HCT116 (cell line): Measurements from ENCODE around the gene RASGEF1C. TPM values are rescaled to one million over a fixed set of nuclear protein-coding genes. Genes with fewer than 3 reads are reported as not detected.

Experiments used
- ATAC-seq: fragments of 200-7000 bp; cut with Tn5 transposase; 2 replicates; pipeline ENCODE4 v1.9.1; 2020; ENCODE audit warnings: mild to moderate bottlenecking, moderate library complexity
- BruUV-seq: library from RNA; stranded (reverse); fragments of 400-500 nt; replicated peaks from 2 replicates; lab custom pipeline; 2021; lab: Mats Ljungman, UMichigan
- CTCF ChIA-PET: fragments of 300-600 bp; sonication (Branson Sonifier 250); formaldehyde crosslinking; loops from one replicate; lab custom pipeline; 2021; ENCODE audit warnings: antibody characterized with exemption; lab: Charles Lee
- POLR2A ChIA-PET: fragments of 300-600, 350-600 bp; sonication (Branson Sonifier 250); formaldehyde crosslinking; loops from one replicate; lab custom pipeline; 2021; ENCODE audit warnings: antibody characterized with exemption; lab: Charles Lee
- RAD21 ChIA-PET, 2 experiments: fragments of 300-600 bp; sonication (Branson Sonifier 250); formaldehyde crosslinking; loops; one replicate each; lab custom pipeline; 2023; ENCODE audit warnings: low total read pairs in 2 of 2; ENCODE audit not compliant: uncharacterized antibody in 2 of 2, unreplicated experiment in 2 of 2, low non-redundant PET in 1 of 2; lab: Charles Lee
- DNase-seq: peaks from one replicate; pipeline ENCODE4 v3.0.0-alpha.2; 2010; ENCODE audit warnings: low read depth, low spot score
- H2AFZ ChIP-seq: fragments of 200-600 bp; shearing (Covaris generic), sonication (generic); 2 replicates; pipeline ENCODE4 v1.6.1; 2017; ENCODE audit warnings: low read depth, mixed run types, mixed read lengths, antibody characterized with exemption, low read length; ENCODE audit not compliant: poor library complexity, severe bottlenecking
- H3K27ac ChIP-seq: 2 replicates; pipeline ENCODE4 v1.5.1; 2012; ENCODE audit warnings: low read depth, low read length
- H3K27me3 ChIP-seq: fragments of 200-600 bp; sonication (generic); 2 replicates; pipeline ENCODE4 v1.6.1; 2016; ENCODE audit warnings: mixed run types, low read length, mixed read lengths; ENCODE audit not compliant: insufficient read depth
- H3K36me3 ChIP-seq, 2 experiments: fragments of 200-500 bp in 1 of 2; fragments of 200-600 bp in 1 of 2; sonication (Bioruptor generic) in 1 of 2; sonication (generic) in 1 of 2; 2 replicates each; pipeline versions ENCODE4 v1.5.1 to v1.6.1; 2014 to 2016; ENCODE audit warnings: low read length in 2 of 2, inconsistent platforms in 1 of 2, mixed read lengths in 1 of 2, mixed run types in 1 of 2; ENCODE audit not compliant: insufficient read depth in 2 of 2, control insufficient read depth in 1 of 2
- H3K4me1 ChIP-seq, 2 experiments: fragments of 200-600 bp in 1 of 2; sonication (generic) in 1 of 2; 2 replicates each; pipeline versions ENCODE4 v1.5.1 to v1.6.1; 2012 to 2017; ENCODE audit warnings: low read length in 2 of 2, inconsistent platforms in 1 of 2, mild to moderate bottlenecking in 1 of 2, mixed read lengths in 1 of 2, mixed run types in 1 of 2, moderate library complexity in 1 of 2; ENCODE audit not compliant: insufficient read depth in 2 of 2, control insufficient read depth in 1 of 2
- H3K4me2 ChIP-seq: fragments of 200-600 bp; sonication (generic); 2 replicates; pipeline ENCODE4 v1.6.1; 2017; ENCODE audit warnings: mixed run types, low read length, mixed read lengths
- H3K4me3 ChIP-seq, 2 experiments: fragments of 200-600 bp in 1 of 2; sonication (generic) in 1 of 2; replicated peaks in 1 of 2; 2 replicates each; pipeline ENCODE4 v1.5.1; 2011 to 2016; ENCODE audit warnings: low read length in 2 of 2, control low read depth in 1 of 2, low read depth in 1 of 2, mild to moderate bottlenecking in 1 of 2, mixed read lengths in 1 of 2, mixed run types in 1 of 2
- H3K79me2 ChIP-seq: fragments of 200-600 bp; sonication (generic); 2 replicates; pipeline ENCODE4 v1.6.1; 2017; ENCODE audit warnings: mild to moderate bottlenecking, mixed run types, low read length, moderate library complexity, mixed read lengths; ENCODE audit not compliant: insufficient read depth
- H3K9ac ChIP-seq: fragments of 200-600 bp; sonication (generic); 2 replicates; pipeline ENCODE4 v1.6.1; 2016; ENCODE audit warnings: low read length, mixed read lengths
- H3K9me2 ChIP-seq: fragments of 200-600 bp; sonication (generic), shearing (Covaris generic); 2 replicates; pipeline ENCODE4 v1.6.1; 2017; ENCODE audit warnings: mixed run types, mild to moderate bottlenecking, moderate library complexity; ENCODE audit not compliant: insufficient read depth
- H3K9me3 ChIP-seq, 2 experiments: fragments of 200-500 bp in 1 of 2; fragments of 200-600 bp in 1 of 2; sonication (Bioruptor generic) in 1 of 2; sonication (generic) in 1 of 2; 2 replicates each; pipeline ENCODE4 v1.6.1; 2014 to 2017; ENCODE audit warnings: low read length in 2 of 2, mixed read lengths in 2 of 2, inconsistent platforms in 1 of 2, low read depth in 1 of 2, mild to moderate bottlenecking in 1 of 2, mixed run types in 1 of 2, moderate library complexity in 1 of 2; ENCODE audit not compliant: control insufficient read depth in 1 of 2, insufficient read depth in 1 of 2
- H4K20me1 ChIP-seq: fragments of 200-600 bp; sonication (generic), shearing (Covaris generic); 2 replicates; pipeline ENCODE4 v1.6.1; 2017; ENCODE audit warnings: mixed run types, mild to moderate bottlenecking, moderate library complexity; ENCODE audit not compliant: insufficient read depth
- CEBPB ChIP-seq: IDR thresholded peaks from 2 replicates; pipeline ENCODE4 v1.6.1; 2012; ENCODE audit warnings: low read depth
- EGR1 ChIP-seq: IDR thresholded peaks from 2 replicates; pipeline ENCODE4 v1.6.1; 2012; ENCODE audit warnings: low read depth
- ELF1 ChIP-seq: IDR thresholded peaks from 2 replicates; pipeline ENCODE4 v1.6.1; 2012; ENCODE audit warnings: low read depth, borderline replicate concordance
- EZH2 ChIP-seq: fragments of 200-600 bp; sonication (generic); IDR thresholded peaks from 2 replicates; pipeline ENCODE4 v1.6.1; 2017; ENCODE audit warnings: antibody characterized with exemption, mixed run types
- EZH2phosphoT487 ChIP-seq: fragments of 200-600 bp; IDR thresholded peaks from 2 replicates; pipeline ENCODE4 v1.6.1; 2018; ENCODE audit warnings: antibody characterized with exemption, borderline replicate concordance
- FOSL1 ChIP-seq: IDR thresholded peaks from 2 replicates; pipeline ENCODE4 v1.6.1; 2012; ENCODE audit warnings: low read depth
- POLR2AphosphoS5 ChIP-seq: IDR thresholded peaks from 2 replicates; pipeline ENCODE4 v1.6.1; 2011; ENCODE audit warnings: mild to moderate bottlenecking, low read depth, low read length, moderate library complexity
- RAD21 ChIP-seq: IDR thresholded peaks from 2 replicates; pipeline ENCODE4 v1.6.1; 2012; ENCODE audit warnings: low read depth, mild to moderate bottlenecking
- SP1 ChIP-seq: IDR thresholded peaks from 2 replicates; pipeline ENCODE4 v1.6.1; 2012; ENCODE audit warnings: low read depth
- TCF7L2 ChIP-seq: IDR thresholded peaks from 2 replicates; pipeline ENCODE4 v1.7.0; 2011; ENCODE audit warnings: borderline replicate concordance, inconsistent platforms; ENCODE audit not compliant: insufficient read depth, insufficient read length; ENCODE audit errors: extremely low read depth
- YY1 ChIP-seq: IDR thresholded peaks from 2 replicates; pipeline ENCODE4 v1.6.1; 2011; ENCODE audit warnings: low read length, low read depth, moderate library complexity, mild to moderate bottlenecking; ENCODE audit not compliant: insufficient replicate concordance; ENCODE audit errors: extremely low read depth
- ZFX ChIP-seq: fragments of 450-650 bp; IDR thresholded peaks from 2 replicates; pipeline ENCODE4 v1.6.1; 2017
- ZNF274 ChIP-seq: fragments of 200-500 bp; sonication (Bioruptor generic); IDR thresholded peaks from 2 replicates; pipeline ENCODE4 v1.6.1; 2014; ENCODE audit warnings: mild to moderate bottlenecking, low read depth, low read length, inconsistent platforms
- intact Hi-C: fragments of 100-400 bp; cut with micrococcal nuclease; formaldehyde crosslinking; loops from 2 replicates; pipeline ENCODE4 v1.10.0; 2022
- total RNA-seq: library from RNA; stranded (reverse); gene quantifications from one replicate; pipeline ENCODE4 v1.2.1, GENCODE V29; 2021; ENCODE audit not compliant: unreplicated experiment
- TF ChIP-seq, protein P1 (sequence below): IDR thresholded peaks from 2 replicates; pipeline ENCODE4 v1.6.1; 2012; ENCODE audit warnings: low read depth
- TF ChIP-seq, protein P2 (sequence below): IDR thresholded peaks from 2 replicates; pipeline ENCODE4 v1.6.1; 2011; ENCODE audit warnings: mild to moderate bottlenecking, low read length, moderate library complexity; ENCODE audit not compliant: insufficient replicate concordance; ENCODE audit errors: extremely low read depth
- TF ChIP-seq, protein P3 (sequence below): IDR thresholded peaks from 2 replicates; pipeline ENCODE4 v1.6.1; 2012

The RASGEF1C gene
- total RNA-seq, 1 experiment from 2014 or later = 1.2 TPM

DNA sequence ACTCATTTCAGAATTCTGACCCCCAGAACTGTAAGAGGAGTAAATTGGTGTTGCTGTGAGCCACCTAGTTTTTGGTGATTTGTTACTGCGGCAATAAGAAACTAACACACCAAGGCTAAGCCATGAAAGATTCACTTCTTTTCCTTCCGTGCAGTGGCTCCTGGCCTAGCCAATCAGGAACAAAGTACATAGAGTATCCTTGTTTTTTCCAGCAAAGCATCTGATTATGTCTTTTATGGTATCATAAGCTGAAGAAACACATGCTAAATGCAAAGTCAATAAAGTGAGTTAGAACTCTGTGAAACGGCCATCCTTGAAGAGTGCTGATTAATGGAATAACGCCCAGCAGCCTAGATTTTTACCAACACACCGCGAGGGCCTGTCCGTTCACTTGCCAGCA, 148.8 kb downstream of the RASGEF1C start (continued):
- TF ChIP-seq, protein P1, sequence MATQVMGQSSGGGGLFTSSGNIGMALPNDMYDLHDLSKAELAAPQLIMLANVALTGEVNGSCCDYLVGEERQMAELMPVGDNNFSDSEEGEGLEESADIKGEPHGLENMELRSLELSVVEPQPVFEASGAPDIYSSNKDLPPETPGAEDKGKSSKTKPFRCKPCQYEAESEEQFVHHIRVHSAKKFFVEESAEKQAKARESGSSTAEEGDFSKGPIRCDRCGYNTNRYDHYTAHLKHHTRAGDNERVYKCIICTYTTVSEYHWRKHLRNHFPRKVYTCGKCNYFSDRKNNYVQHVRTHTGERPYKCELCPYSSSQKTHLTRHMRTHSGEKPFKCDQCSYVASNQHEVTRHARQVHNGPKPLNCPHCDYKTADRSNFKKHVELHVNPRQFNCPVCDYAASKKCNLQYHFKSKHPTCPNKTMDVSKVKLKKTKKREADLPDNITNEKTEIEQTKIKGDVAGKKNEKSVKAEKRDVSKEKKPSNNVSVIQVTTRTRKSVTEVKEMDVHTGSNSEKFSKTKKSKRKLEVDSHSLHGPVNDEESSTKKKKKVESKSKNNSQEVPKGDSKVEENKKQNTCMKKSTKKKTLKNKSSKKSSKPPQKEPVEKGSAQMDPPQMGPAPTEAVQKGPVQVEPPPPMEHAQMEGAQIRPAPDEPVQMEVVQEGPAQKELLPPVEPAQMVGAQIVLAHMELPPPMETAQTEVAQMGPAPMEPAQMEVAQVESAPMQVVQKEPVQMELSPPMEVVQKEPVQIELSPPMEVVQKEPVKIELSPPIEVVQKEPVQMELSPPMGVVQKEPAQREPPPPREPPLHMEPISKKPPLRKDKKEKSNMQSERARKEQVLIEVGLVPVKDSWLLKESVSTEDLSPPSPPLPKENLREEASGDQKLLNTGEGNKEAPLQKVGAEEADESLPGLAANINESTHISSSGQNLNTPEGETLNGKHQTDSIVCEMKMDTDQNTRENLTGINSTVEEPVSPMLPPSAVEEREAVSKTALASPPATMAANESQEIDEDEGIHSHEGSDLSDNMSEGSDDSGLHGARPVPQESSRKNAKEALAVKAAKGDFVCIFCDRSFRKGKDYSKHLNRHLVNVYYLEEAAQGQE = no peak
- no peak for TF ChIP-seq FOSL1
- TF ChIP-seq, protein P2, sequence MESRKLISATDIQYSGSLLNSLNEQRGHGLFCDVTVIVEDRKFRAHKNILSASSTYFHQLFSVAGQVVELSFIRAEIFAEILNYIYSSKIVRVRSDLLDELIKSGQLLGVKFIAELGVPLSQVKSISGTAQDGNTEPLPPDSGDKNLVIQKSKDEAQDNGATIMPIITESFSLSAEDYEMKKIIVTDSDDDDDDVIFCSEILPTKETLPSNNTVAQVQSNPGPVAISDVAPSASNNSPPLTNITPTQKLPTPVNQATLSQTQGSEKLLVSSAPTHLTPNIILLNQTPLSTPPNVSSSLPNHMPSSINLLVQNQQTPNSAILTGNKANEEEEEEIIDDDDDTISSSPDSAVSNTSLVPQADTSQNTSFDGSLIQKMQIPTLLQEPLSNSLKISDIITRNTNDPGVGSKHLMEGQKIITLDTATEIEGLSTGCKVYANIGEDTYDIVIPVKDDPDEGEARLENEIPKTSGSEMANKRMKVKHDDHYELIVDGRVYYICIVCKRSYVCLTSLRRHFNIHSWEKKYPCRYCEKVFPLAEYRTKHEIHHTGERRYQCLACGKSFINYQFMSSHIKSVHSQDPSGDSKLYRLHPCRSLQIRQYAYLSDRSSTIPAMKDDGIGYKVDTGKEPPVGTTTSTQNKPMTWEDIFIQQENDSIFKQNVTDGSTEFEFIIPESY = no peak
- no peak for TF ChIP-seq EZH2phosphoT487
- TF ChIP-seq ZFX = no peak
- no peak for TF ChIP-seq YY1
- TF ChIP-seq EGR1 = no peak
- TF ChIP-seq SP1 = no peak
- TF ChIP-seq ZNF274 = no peak

DNA sequence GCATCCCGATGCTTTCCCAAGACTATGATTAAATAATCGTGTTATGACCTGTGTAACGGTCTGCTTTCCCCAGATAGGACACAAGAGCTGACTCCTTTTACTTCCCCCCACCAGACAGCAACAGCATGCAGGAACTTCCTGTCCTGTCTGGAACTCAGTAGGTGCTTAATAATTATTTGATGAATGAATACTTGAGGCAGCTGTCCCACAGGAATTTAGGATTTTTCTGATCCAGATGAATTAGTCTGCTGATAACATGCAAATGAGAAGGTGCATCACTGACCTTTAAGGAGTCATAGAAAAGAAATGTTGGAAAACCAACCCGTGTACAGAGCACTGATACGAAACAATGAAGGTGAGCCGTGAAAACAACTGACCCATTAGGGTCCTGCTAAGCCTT, 149.7 kb downstream of the RASGEF1C start:
- CTCF ChIA-PET = no interaction called here
- no peak overlapping the region for H3K4me2 ChIP-seq
- no peak overlapping the region for H3K4me3 ChIP-seq
- H3K79me2 ChIP-seq = peaks cover 53% of the 10 kb centered on the region
- no peak overlapping the region for H3K27ac ChIP-seq
- peaks cover 0 to 10% of the 10 kb centered on the region in 2 experiments; a peak in 1 of 4 replicates for H3K4me1 ChIP-seq
- DNase-seq (no peak), ATAC-seq (no peak)
- H3K9me2 ChIP-seq = no peaks in the 10 kb centered on the region
- no peaks in the 10 kb centered on the region for H3K36me3 ChIP-seq
- BruUV-seq = no TSS peak
- no peak overlapping the region for H3K9ac ChIP-seq
- RAD21 ChIA-PET = no interaction called here
- intact Hi-C loops = no loop called here
- no peaks in the 10 kb centered on the region for H3K27me3 ChIP-seq
- H2AFZ ChIP-seq = no peak overlapping the region
- H3K9me3 ChIP-seq = no peaks in the 10 kb centered on the region
- POLR2A ChIA-PET = no interaction called here
- H4K20me1 ChIP-seq = no peaks in the 10 kb centered on the region
- TF ChIP-seq, protein P1 = no peak
- no peak for TF ChIP-seq ZNF274
- no peak for TF ChIP-seq ZFX
- TF ChIP-seq SP1 = no peak
- no peak for TF ChIP-seq ELF1
- no peak for TF ChIP-seq EZH2
- no peak for TF ChIP-seq YY1
- TF ChIP-seq TCF7L2 = no peak
- no peak for TF ChIP-seq POLR2AphosphoS5
- TF ChIP-seq, protein P3, sequence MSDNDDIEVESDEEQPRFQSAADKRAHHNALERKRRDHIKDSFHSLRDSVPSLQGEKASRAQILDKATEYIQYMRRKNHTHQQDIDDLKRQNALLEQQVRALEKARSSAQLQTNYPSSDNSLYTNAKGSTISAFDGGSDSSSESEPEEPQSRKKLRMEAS = no peak
- TF ChIP-seq EGR1 = no peak
- TF ChIP-seq RAD21 = no peak
- TF ChIP-seq CEBPB = no peak
